Colonic mucosa (tissue), 4 donors: Measurements from ENCODE around the gene EFCAB13. TPM values are rescaled to one million over a fixed set of nuclear protein-coding genes. Genes with fewer than 3 reads are reported as not detected.

Experiments used
- DNase-seq: peaks from one replicate; pipeline ENCODE4 v3.0.0-alpha.2; 2020
- H3K27ac ChIP-seq: fragments of 200-600 bp; one replicate; pipeline ENCODE4 v1.8.0; 2021
- H3K27me3 ChIP-seq: fragments of 200-600 bp; one replicate; pipeline ENCODE4 v1.8.0; 2021
- H3K36me3 ChIP-seq: fragments of 200-600 bp; one replicate; pipeline ENCODE4 v1.8.0; 2021
- H3K4me1 ChIP-seq: fragments of 200-600 bp; one replicate; pipeline ENCODE4 v1.8.0; 2021; ENCODE audit warnings: mild to moderate bottlenecking
- H3K4me3 ChIP-seq: fragments of 200-600 bp; one replicate; pipeline ENCODE4 v1.8.0; 2021
- H3K9ac ChIP-seq, 2 donors: one replicate each; pipeline ENCODE4 v1.7.0; 2013; ENCODE audit warnings: control low read depth in 2 of 2, low read depth in 2 of 2, low read length in 2 of 2
- H3K9me3 ChIP-seq: fragments of 200-600 bp; one replicate; pipeline ENCODE4 v1.8.0; 2021
- CTCF ChIP-seq: fragments of 200-600 bp; IDR thresholded peaks from one replicate; pipeline ENCODE4 v1.8.0; 2022; ENCODE audit warnings: antibody characterized with exemption, mild to moderate bottlenecking
- intact Hi-C: fragments of 100-400 bp; cut with DNase I; formaldehyde crosslinking; loops from one replicate; pipeline ENCODE4 v1.14.1; 2022
- total RNA-seq, 2 donors: library from RNA; stranded (reverse); fragmentation: NEBNext Ultra II Directional in 1 of 2; extraction: Animal tissue kit (Norgen Biotek cat#: 25700) in 1 of 2; gene quantifications; one replicate each; pipeline ENCODE4 v1.2.1, GENCODE V29; 2021
- donor health status: healthy.
- donor health status: DM: no; HTN: no; CAD: no.
- donor health status: DM: no; HTN: no; CAD: no.

EFCAB13 gene
- total RNA-seq, 2 donors from 2014 or later: 2.6 to 3.2 TPM

- Histone ChIP-seq H3K9me3 (no peaks in the 10 kb centered on the region), H3K9ac (no peak overlapping the region), H3K4me3 (no peak overlapping the region), H3K27me3 (no peaks in the 10 kb centered on the region), H3K4me1 (no peaks in the 10 kb centered on the region), H3K36me3 (no peaks in the 10 kb centered on the region), H3K27ac (no peak overlapping the region)
- intact Hi-C loops: no loop called here
- no peak for TF ChIP-seq CTCF
- DNase-seq: no peak
Observed at GRCh38 chr17:47301161-47301560, 22.6 kb upstream of the EFCAB13 start.

- H3K36me3 ChIP-seq: no peaks in the 10 kb centered on the region
Observed at GRCh38 chr17:47301831-47302230, 21.9 kb upstream of the EFCAB13 start.

GRCh38 chr17:47304186-47304585 lies 19.6 kb upstream of the EFCAB13 start:
- H3K9ac ChIP-seq: no peak overlapping the region
- no peaks in the 10 kb centered on the region for H3K9me3 ChIP-seq
- H3K36me3 ChIP-seq: no peaks in the 10 kb centered on the region
- H3K4me3 ChIP-seq: no peak overlapping the region
- TF ChIP-seq CTCF: no peak
- no peaks in the 10 kb centered on the region for H3K27me3 ChIP-seq
- intact Hi-C loops: no loop called here
- no peak overlapping the region for H3K27ac ChIP-seq
- DNase-seq: no peak
- no peaks in the 10 kb centered on the region for H3K4me1 ChIP-seq

More at GRCh38 chr17:47301831-47302230, 21.9 kb upstream of the EFCAB13 start:
- Histone ChIP-seq H3K4me3 (no peak overlapping the region), H3K9me3 (no peaks in the 10 kb centered on the region), H3K9ac (no peak overlapping the region), H3K27ac (no peak overlapping the region), H3K4me1 (no peaks in the 10 kb centered on the region), H3K27me3 (no peaks in the 10 kb centered on the region)
- DNase-seq: no peak
- intact Hi-C loops: no loop called here
- TF ChIP-seq CTCF: no peak

GRCh38 chr17:47305302-47305923 lies 18.3 kb upstream of the EFCAB13 start:
- H3K36me3 ChIP-seq: no peaks in the 10 kb centered on the region
- H3K9ac ChIP-seq: no peak overlapping the region
- no peaks in the 10 kb centered on the region for H3K27me3 ChIP-seq
- no peak overlapping the region for H3K27ac ChIP-seq
- intact Hi-C loops: no loop called here
- H3K9me3 ChIP-seq: no peaks in the 10 kb centered on the region
- no peak for TF ChIP-seq CTCF
- no peak overlapping the region for H3K4me3 ChIP-seq
- DNase-seq: no peak
- H3K4me1 ChIP-seq: no peaks in the 10 kb centered on the region

GRCh38 chr17:47310186-47310733 lies 13.5 kb upstream of the EFCAB13 start:
- no peaks in the 10 kb centered on the region for H3K36me3 ChIP-seq
- no peaks in the 10 kb centered on the region for H3K27me3 ChIP-seq
- no peak for DNase-seq
- H3K4me3 ChIP-seq: no peak overlapping the region
- no peak overlapping the region for H3K9ac ChIP-seq
- intact Hi-C loops: no loop called here
- no peak overlapping the region for H3K27ac ChIP-seq
- H3K4me1 ChIP-seq: no peaks in the 10 kb centered on the region
- no peaks in the 10 kb centered on the region for H3K9me3 ChIP-seq
- no peak for TF ChIP-seq CTCF
